ENCODE results near the gene S100A8. TPM values are rescaled to one million over a fixed set of nuclear protein-coding genes. Genes with fewer than 3 reads are reported as not detected.

S100A8 gene
- total and polyA plus RNA-seq, 2 experiments from 2014 or later: not detected

DNA sequence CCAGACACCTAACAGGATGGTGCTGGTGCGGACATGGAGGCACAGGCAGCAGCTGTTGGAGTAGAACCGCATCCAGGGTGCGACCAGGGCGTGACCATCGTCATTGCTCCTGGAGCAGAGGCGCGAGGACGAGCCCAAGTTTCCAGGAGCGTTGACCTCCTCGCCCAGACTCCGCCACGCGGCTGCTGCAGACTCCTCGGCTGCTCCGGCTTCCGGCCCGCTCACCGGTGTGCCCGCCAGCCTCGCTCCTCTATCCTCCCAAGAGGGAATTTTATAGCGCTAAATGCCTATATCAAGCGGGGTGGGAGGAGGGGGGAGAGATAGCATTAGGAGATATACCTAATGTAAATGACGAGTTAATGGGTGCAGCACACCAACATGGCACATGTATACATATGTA lies 10.2 kb downstream of the S100A8 start:
- no peak for DNase-seq
- Histone ChIP-seq H3K9ac (no peak overlapping the region), H3K36me3 (ENCODE audit: low read depth) (no peaks in the 10 kb centered on the region), H3K4me2 (ENCODE audit: unreplicated experiment) (no peak overlapping the region), H3K4me3 (no peak overlapping the region), H3K27me3 (replicated peaks; ENCODE audit: insufficient read depth) (peaks cover 14% of the 10 kb centered on the region; the same call in 1 of the 2 replicates), H3K27ac (no peak overlapping the region), H4K20me1 (ENCODE audit: insufficient read depth) (no peaks in the 10 kb centered on the region), H3F3A (ENCODE audit: insufficient read depth) (peaks cover 6% of the 10 kb centered on the region; the same call in 1 of the 2 replicates), H3K79me2 (ENCODE audit: insufficient read depth) (no peaks in the 10 kb centered on the region), H3K9me3 (ENCODE audit: low read depth) (no peaks in the 10 kb centered on the region), H3K4me1 (ENCODE audit: insufficient read depth) (peaks cover 4% of the 10 kb centered on the region), H3K9me2 (ENCODE audit: insufficient read depth) (no peaks in the 10 kb centered on the region), H2AFZ (no peak overlapping the region)
- in situ Hi-C loops (cut with MboI): no loop called here
- TF ChIP-seq EZH2 (IDR thresholded peaks at IDR 0.05; ENCODE audit: insufficient read depth, poor library complexity, severe bottlenecking): no peak
- no peak for TF ChIP-seq EZH2phosphoT487 (IDR thresholded peaks at IDR 0.05; ENCODE audit: insufficient read depth, low read depth)
- WGBS, 2 experiments (ENCODE audit: low coverage in 1 of 2, low lambda C conversion rate in 2 of 2, missing lambda C conversion rate in 2 of 2): 78 to 79% methylated on average over 23 of the region's 23 CpGs

DNA sequence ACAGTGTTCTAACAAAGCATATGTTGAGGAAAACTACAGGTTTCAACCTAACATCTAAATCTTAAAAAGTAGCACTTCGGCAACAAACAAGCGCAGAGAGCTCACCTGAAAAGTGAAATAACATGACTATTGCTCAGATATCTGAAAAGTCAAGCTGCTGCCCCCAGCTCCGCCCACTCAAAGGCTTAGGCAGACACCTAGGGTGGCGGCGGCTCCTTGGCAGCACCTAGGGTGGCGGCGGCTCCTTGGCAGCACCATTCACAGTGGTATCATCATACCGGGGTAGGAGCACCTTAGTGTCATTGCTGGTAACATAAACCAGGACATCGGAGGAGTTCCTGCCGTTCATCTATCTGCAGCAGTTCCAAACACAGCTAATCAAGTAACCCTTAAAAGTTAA lies 11.3 kb downstream of the S100A8 start:
- Histone ChIP-seq H3K36me3 (ENCODE audit: low read depth) (no peaks in the 10 kb centered on the region), H3F3A (ENCODE audit: insufficient read depth) (peaks cover 7% of the 10 kb centered on the region; the same call in 1 of the 2 replicates), H4K20me1 (ENCODE audit: insufficient read depth) (no peaks in the 10 kb centered on the region), H3K9me2 (ENCODE audit: insufficient read depth) (no peaks in the 10 kb centered on the region), H2AFZ (no peak overlapping the region), H3K9me3 (ENCODE audit: low read depth) (no peaks in the 10 kb centered on the region), H3K27ac (no peak overlapping the region), H3K4me1 (ENCODE audit: insufficient read depth) (peaks cover 11% of the 10 kb centered on the region), H3K79me2 (ENCODE audit: insufficient read depth) (no peaks in the 10 kb centered on the region), H3K4me3 (no peak overlapping the region), H3K9ac (no peak overlapping the region), H3K27me3 (replicated peaks; ENCODE audit: insufficient read depth) (peaks cover 14% of the 10 kb centered on the region; the same call in 1 of the 2 replicates), H3K4me2 (ENCODE audit: unreplicated experiment) (no peak overlapping the region)
- no peak for DNase-seq
- WGBS, 2 experiments (ENCODE audit: low coverage in 1 of 2, low lambda C conversion rate in 2 of 2, missing lambda C conversion rate in 2 of 2): 68 to 70% methylated on average over 10 of the region's 10 CpGs
- in situ Hi-C loops (cut with MboI): no loop called here
- TF ChIP-seq EZH2phosphoT487 (IDR thresholded peaks at IDR 0.05; ENCODE audit: insufficient read depth, low read depth): no peak
- TF ChIP-seq EZH2 (IDR thresholded peaks at IDR 0.05; ENCODE audit: insufficient read depth, poor library complexity, severe bottlenecking): no peak

- in situ Hi-C loops (cut with MboI): no loop called here
- no peaks in the 10 kb centered on the region for H3K36me3 ChIP-seq (ENCODE audit: low read depth)
- no peak within 1 kb of the TSS for H3K27ac ChIP-seq
- no peak within 1 kb of the TSS for H2AFZ ChIP-seq
- peaks cover 7% of the 10 kb centered on the region; the same call in 1 of the 2 replicates for H3F3A ChIP-seq (ENCODE audit: insufficient read depth)
- peaks cover 23% of the 10 kb centered on the region for H3K27me3 ChIP-seq (replicated peaks; ENCODE audit: insufficient read depth)
- H3K9ac ChIP-seq: no peak within 1 kb of the TSS
- DNase-seq: peak; percentile 92
- H3K4me1 ChIP-seq (ENCODE audit: insufficient read depth): peaks cover 11% of the 10 kb centered on the region
- TF ChIP-seq EZH2phosphoT487 (IDR thresholded peaks at IDR 0.05; ENCODE audit: insufficient read depth, low read depth): no peak
- no peak for TF ChIP-seq EZH2 (IDR thresholded peaks at IDR 0.05; ENCODE audit: insufficient read depth, poor library complexity, severe bottlenecking)
- H4K20me1 ChIP-seq (ENCODE audit: insufficient read depth): no peaks in the 10 kb centered on the region
- no peak within 1 kb of the TSS for H3K4me2 ChIP-seq (ENCODE audit: unreplicated experiment)
- H3K79me2 ChIP-seq (ENCODE audit: insufficient read depth): no peaks in the 10 kb centered on the region
- WGBS, 2 experiments (ENCODE audit: low coverage in 1 of 2, low lambda C conversion rate in 2 of 2, missing lambda C conversion rate in 2 of 2): 23 to 29% methylated on average over 1 of the region's 1 CpG
- no peaks in the 10 kb centered on the region for H3K9me2 ChIP-seq (ENCODE audit: insufficient read depth)
- no peaks in the 10 kb centered on the region for H3K9me3 ChIP-seq (ENCODE audit: low read depth)
- H3K4me3 ChIP-seq: no peak within 1 kb of the TSS
Measured at GRCh38 chr1:153375511-153375910, 15.4 kb downstream of the S100A8 start, which contains the start of gene S100A12. TSS of gene S100A12 (minus strand) at chr1:153375621. CDS start at chr1:153374592, 1,029 bp downstream.

DNA sequence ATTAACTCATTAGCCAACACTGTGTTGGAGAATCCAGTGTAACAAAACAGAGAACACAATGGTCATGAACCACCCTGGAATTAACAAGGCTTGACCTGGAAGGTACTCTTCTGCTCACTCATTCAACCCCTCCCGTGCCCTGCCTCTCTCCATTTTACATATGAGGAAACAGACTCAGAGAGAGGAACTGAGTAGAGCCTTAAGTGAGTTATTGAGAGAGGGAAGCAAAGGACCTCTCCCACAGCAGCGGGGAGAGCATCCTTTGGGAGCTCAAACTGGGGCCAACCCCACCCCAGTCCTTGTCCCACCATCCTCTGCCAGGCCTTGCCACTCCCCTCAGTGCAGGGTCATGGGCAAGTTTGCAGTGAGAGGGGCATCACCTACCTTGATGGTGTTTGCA lies 16.8 kb downstream of the S100A8 start:
- Histone ChIP-seq H3K4me2 (ENCODE audit: unreplicated experiment) (no peak overlapping the region), H3K4me3 (no peak overlapping the region), H3F3A (ENCODE audit: insufficient read depth) (peaks cover 7% of the 10 kb centered on the region; the same call in 1 of the 2 replicates), H4K20me1 (ENCODE audit: insufficient read depth) (no peaks in the 10 kb centered on the region), H3K9ac (no peak overlapping the region), H2AFZ (no peak overlapping the region), H3K9me3 (ENCODE audit: low read depth) (no peaks in the 10 kb centered on the region), H3K4me1 (ENCODE audit: insufficient read depth) (peaks cover 11% of the 10 kb centered on the region), H3K36me3 (ENCODE audit: low read depth) (no peaks in the 10 kb centered on the region), H3K27ac (no peak overlapping the region), H3K9me2 (ENCODE audit: insufficient read depth) (no peaks in the 10 kb centered on the region), H3K27me3 (replicated peaks; ENCODE audit: insufficient read depth) (peaks cover 33% of the 10 kb centered on the region), H3K79me2 (ENCODE audit: insufficient read depth) (no peaks in the 10 kb centered on the region)
- no peak for DNase-seq
- no peak for TF ChIP-seq EZH2phosphoT487 (IDR thresholded peaks at IDR 0.05; ENCODE audit: insufficient read depth, low read depth)
- WGBS, 2 experiments (ENCODE audit: low coverage in 1 of 2, low lambda C conversion rate in 2 of 2, missing lambda C conversion rate in 2 of 2): 31 to 47% methylated on average over 2 of the region's 2 CpGs
- in situ Hi-C loops (cut with MboI): loop anchor here (25.0 kb wide), 1 partner anchor 363 kb away; the partner anchor contains the start of gene INTS3
